Ureter (tissue), 1 donor: Measurements from ENCODE around the gene GSK3A. TPM values are rescaled to one million over a fixed set of nuclear protein-coding genes. Genes with fewer than 3 reads are reported as not detected.

Experiments
- DNase-seq: peaks from one replicate; pipeline ENCODE4 v3.0.0-alpha.2; 2020; ENCODE audit warnings: low spot score
- total RNA-seq: library from RNA; stranded (reverse); gene quantifications from one replicate; pipeline ENCODE4 v1.2.4, GENCODE V29; 2023
- donor health status: DM: yes; HTN: yes; CAD: no.

The GSK3A gene
- total RNA-seq, 1 donor from 2014 or later: 36.4 TPM

DNA sequence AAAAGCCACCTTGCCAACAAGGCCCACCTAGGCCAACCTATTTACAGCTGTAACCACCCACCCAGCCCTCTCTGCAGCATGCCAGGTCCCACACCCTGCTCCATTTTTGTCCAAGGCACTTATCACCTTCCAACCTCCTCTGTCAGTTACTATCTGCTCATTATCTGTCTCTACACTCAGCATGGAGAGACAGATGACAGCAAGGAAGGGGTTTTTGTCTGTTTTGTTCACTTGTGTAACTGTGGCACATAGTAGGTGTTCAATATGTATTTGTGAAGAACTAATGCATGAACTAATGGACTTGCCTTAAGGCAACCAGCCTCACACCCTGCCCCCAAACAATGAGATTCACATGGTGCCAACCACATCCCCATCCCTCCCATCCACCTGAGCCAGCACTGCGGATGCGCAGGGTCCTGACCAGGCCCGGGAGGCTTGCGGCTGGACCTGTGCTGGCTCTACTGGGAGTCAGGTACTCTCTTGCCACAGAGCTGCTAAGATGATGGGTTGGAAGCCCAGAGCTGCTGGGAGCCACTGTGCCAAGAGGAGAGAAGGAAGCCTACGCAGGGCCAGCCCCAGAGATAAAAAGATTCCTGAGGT is 42.2 kb downstream of the GSK3A start:
- DNase-seq: no peak

DNA sequence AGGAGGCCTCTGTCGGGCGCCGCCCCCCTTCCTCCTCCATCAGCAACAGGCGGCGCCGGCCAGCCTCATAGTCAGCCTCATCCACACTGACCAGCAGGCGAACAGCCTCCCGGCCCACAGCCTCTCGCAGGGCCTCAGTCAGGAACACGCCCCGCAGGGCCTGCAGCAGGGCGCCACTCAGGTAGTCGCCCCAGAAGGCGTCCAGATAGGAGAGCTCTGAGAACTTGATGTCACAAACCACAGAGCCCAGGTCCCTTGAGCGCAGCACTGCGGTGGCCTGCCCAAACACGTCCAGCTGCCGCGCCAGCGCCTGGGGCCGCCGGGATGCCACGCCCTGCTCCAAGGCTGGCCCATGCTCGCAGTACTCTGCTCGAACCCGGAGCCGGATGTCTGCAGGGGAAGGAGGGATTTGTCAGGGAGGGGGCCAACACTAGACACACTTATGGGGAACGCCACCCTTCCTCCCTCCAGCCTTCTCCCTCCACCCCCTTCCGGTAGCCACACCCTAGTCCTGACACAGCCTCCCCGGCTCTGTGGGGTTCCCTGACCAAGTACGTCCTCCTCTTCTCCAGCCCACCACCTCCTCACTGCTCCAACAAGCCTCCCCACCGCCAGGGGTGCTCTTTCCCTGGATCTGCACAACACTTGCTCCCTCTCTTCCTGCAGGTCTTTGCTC is 42.8 kb downstream of the GSK3A start:
- peak; percentile 86 for DNase-seq

DNA sequence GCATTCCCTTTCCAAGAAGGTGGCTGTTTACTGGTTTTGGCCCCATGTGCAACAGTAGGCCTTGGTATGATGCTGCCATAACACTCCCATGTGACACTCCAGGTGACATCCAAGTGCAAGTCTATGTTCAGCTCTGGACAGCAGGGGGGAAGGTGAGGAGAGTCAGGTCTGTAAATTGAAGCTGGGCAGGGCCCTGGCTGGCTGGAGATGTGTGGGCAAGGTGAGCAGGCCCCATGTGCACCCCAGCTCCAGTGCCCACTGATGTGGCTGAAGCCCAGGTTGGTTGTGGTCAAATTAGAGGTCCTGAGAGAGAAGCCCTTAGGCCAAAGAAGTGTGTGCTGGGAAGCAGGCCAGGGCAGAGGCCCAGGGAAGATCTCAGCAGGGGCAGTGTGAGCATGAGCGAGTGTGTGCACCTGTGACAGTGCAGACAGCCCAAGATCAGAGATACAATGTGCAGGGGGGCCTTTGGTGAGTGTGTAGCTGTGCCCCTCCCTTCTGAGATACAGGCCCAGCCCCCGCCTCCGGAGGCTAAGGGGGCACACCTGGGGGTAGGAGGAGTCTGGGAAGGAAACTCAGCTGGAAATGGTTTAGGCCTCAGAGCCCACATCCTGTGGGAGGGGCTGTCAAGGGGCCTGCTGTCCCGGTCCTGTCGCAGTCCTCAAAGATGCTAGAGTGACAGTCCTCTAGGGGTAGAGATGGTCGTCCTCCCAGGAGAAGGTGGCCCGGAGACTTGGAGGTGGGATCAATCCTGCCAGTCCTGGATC is 43.5 kb downstream of the GSK3A start:
- no peak for DNase-seq

DNA sequence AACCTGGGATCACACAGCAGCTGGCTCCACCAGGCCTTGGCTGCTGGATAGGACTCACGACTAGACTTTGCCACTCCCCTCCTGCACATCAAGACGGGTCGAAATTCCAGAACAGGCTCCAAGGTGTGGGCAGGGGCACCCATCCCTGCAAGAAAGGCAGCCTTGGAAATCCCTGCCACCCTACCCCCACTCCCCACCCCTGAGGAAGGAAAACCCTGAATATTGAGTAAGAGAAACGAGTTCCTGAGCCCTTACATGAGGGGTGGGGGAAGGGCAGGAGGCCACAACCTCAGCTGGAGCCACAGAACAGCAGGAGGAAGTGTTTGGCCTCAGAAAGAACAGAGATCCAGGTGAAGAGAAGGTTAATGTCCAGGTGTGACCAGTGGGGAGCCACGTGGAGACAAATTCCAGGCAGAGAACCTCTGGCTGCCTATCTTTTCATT is 45.0 kb downstream of the GSK3A start:
- no peak for DNase-seq

DNA sequence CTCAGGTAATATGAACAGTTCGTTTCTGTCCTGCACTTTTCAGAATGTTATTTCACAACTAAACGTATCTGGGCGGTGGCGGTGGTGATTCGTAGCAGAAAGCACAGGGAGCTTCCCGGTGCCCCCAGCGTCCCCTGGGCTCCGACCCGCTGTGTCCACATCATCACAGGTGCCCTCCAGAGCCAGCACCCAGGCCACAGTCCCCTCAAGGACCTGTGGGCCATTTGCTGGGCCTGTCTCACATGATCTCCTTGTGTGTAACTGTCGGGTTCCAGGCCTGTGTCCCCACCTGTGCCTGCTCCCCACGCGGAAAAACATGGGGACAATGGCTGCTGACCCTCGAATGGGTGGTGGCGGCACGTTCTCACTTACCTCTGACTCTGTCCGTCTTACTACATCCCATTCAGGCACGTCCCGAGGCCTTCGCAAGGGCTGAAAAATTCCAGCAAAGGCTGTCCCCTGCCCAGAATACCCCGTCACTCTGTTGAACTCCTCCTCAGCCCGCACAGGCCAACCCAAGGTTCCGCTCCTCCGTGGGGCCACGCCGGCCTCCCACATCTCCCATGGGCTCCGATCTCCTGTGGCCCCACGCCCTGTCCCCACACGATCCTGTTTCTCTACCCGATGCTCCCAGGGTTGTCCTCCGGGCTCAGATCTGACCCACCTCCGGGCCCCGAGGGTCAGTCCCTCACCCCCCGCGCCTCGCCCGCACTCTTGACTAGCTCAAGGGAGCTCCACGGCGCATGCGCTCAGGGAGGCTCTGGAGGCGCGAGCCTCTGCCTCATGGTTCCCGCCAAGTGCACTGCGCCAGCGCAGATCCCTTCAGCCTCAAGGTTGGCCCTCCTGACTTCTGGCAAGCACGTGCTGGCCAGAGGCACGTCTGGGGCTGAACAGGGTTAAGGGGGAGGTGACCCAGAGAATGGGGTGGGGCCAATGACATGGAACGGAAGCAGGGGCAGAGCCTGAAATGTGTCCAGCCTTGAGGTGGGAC is 46.1 kb downstream of the GSK3A start:
- DNase-seq: no peak

DNA sequence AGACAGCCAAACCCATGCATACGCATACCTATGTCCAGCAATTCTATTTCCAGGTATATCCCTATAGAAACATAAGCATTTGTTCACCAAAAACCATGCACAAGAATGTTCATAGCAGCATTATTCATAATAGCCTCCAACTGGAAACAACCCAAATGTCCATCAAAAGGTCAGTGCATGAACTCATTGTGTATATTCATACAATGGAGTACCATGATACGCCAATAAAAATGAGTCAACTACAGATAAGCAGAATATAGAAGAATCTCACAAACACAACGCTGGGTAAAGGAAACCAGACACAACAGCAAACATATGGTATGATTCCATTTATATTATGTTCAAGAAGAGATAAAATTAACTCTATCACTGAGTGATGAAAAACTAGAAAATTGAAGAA is 48.7 kb downstream of the GSK3A start:
- no peak for DNase-seq

DNA sequence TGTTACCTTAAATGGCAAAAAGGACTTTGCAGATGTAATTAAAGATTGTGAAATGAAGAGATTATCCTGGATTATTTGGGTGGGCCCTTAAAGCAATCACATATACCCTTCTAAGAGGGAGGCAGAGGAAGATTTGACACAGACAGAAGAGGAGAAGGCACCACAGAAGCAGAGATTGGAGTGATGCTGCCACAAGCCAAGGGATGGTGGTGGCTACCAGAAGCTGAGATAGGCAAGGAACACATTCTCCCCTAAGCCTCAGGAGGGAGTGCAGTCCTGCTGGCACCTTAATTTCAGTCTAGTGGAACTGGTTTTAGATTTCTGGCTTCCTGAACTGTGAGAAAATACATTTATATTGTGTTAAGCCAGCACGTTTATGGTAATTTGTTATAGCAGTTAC is 49.1 kb downstream of the GSK3A start:
- DNase-seq: no peak

DNA sequence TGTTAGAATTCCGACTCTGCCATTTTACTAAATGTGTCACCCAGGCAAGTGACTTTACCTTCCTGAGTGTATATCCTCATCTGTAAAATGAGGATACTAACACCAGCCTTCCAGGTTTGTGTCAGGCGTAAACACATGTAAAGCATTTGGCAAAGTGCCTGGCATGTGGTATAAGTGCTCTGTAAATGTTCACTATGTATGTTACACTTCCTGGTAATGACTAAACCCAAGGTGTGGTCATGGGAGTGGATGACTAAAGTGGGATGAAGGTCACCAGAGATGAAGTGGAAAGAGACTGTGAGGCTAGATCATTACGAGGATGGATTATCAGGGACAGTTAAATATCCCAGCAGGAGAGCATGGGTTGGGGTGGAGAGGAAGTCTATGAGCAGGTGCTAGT is 50.5 kb downstream of the GSK3A start:
- peak; percentile 81 for DNase-seq

DNA sequence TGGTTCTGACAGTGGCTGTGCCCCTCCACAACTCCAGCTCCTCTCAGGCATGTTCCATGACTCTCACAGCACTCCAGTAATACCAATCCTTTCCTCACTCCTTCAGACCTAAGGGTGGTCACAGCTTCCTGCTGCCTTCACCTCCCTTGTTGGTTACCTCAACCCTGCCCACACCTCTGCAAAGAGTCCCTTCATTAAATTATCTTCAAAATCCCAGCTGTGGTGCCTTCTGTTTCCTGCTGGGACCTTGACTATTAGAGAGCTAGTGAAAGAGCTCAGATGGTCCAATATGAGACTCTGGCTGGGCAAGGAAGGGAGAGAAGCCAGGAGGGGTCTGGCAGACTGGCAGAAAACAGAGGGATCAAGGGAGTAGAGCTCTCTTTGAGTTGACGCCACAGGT is 51.1 kb downstream of the GSK3A start:
- DNase-seq: no peak

DNA sequence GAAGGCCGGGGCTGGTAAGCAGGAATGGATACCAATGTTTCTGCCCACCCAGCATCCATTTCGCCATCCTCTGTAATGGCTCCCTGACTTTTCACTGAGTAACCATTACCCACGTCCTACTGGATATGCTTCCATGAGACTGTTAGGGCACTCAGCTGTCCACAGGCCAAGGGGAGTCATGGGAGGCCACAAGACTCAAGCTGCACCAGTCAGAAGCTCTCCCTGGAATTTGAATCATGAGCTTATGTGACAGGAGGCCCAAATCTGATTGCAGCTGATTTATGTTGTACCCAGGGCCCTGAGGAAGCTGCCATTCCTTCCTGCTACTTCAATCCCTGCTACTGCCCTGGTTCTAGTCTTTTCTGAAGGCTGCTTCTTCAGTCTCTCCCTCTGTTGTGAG is 53.3 kb downstream of the GSK3A start:
- no peak for DNase-seq

DNA sequence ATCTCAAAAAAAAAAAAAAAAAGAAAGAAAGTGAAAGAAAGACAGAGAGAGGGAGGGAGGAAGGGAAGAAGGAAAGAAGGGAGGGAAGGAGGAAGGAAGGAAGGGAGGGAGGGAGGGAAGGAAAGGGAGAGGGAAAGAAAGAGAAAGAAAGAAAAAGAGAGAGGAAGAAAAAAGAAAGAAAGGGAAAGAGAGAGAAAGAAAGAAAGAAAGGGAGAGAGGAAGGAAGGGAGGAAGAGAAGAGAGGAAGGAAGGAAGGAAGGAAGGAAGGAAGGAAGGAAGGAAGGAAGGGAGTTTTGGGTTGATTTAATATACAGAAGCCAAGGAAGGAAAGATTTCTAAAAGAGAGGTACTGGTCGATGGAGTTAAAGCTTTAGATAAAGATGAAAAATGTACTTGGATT is 53.7 kb downstream of the GSK3A start:
- no peak for DNase-seq

DNA sequence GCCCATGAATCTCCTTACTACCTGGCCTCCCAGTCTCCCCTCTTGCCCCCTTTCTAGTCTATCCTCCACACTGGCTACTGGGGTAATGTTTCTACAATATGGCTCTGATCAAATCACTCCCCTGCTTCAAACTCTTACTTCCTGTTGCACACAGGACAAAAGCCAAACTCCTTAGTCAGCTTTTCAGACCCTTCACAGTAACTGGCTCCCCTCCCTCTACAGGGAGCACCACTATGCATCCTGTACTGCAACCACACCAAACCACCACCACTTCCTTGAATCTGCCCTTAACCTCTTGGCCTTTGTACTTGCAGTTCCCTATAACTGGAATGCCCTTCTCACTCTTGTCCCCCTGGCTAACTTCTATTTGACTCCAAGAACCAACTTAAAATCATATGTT is 57.1 kb downstream of the GSK3A start:
- no peak for DNase-seq

DNA sequence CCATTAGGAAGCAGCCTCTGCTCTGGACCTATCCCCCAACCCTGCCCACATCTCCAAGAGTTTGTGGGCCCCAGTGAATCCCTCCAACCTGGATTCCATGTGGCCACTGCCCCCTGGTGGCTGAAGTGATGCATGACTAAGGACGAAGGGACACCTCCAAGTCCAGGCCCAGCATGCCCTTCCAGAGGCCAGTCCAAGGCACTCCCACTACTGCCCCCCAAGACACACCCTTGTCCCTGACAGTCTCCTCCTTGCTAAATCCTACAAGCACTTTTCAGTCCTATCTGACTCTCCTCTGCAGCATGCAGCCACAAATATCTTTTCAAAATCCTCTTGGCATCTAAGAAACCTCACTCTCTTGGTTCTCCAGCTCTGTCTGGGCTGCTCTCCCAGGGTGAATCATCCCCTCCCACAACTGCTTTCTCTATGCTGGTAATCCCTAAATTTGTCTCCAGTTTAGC is 58.0 kb downstream of the GSK3A start:
- DNase-seq: peak; percentile 71

Other genes starting within 250 kb of the GSK3A start
- gene ATP1A3, start 248.4 kb downstream of the GSK3A start, total RNA-seq: 0.52 TPM
- 6.9 TPM for gene GRIK5, start 172.4 kb downstream of the GSK3A start, total RNA-seq
- 18.7 TPM for gene ZNF574, start 166.4 kb downstream of the GSK3A start, total RNA-seq
- 5.3 TPM for gene POU2F2, start 110.2 kb downstream of the GSK3A start, total RNA-seq
- 24.7 TPM for gene DEDD2, start 24.9 kb downstream of the GSK3A start, total RNA-seq
- gene ZNF526, start 22.3 kb downstream of the GSK3A start, total RNA-seq: 13.2 TPM
- gene ERF, start 12.5 kb upstream of the GSK3A start, total RNA-seq: 47.4 TPM
- 83.4 TPM for gene CIC, start 26.6 kb upstream of the GSK3A start, total RNA-seq
- 1.6 TPM for gene PRR19, start 59.5 kb upstream of the GSK3A start, total RNA-seq
- 19.8 TPM for gene PAFAH1B3, start 60.0 kb upstream of the GSK3A start, total RNA-seq
- gene TMEM145, start 70.7 kb upstream of the GSK3A start, total RNA-seq: 1.4 TPM
- 22.0 TPM for gene MEGF8, start 83.0 kb upstream of the GSK3A start, total RNA-seq
- 5.3 TPM for gene CNFN, start 147.7 kb upstream of the GSK3A start, total RNA-seq
- gene LIPE, start 184.8 kb upstream of the GSK3A start, total RNA-seq: 23.6 TPM
- 77.8 TPM for gene CXCL17, start 200.3 kb upstream of the GSK3A start, total RNA-seq